HepG2 (cell line): ENCODE results near the gene VEGFB. TPM values are rescaled to one million over a fixed set of nuclear protein-coding genes. Genes with fewer than 3 reads are reported as not detected.

Experiments used
- CCAR2 ChIP-seq: fragments of 200-400 bp; formaldehyde crosslinking; optimal IDR thresholded peaks from 2 replicates; pipeline ENCODE3; 2018; ENCODE audit warnings: low read depth, mild to moderate bottlenecking, low read length, moderate library complexity
- CREBL2 ChIP-seq: sonication (generic); formaldehyde crosslinking; IDR thresholded peaks from 2 replicates; pipeline ENCODE4 v1.8.1; 2023; ENCODE audit warnings: missing genetic modification reagents, mild to moderate bottlenecking, borderline replicate concordance
- HOXA5 ChIP-seq: sonication (generic); formaldehyde crosslinking; IDR thresholded peaks from 2 replicates; pipeline ENCODE4 v1.4.0; 2020; ENCODE audit warnings: missing genetic modification reagents
- KAT7 ChIP-seq: IDR thresholded peaks from 2 replicates; pipeline ENCODE4 v1.6.1; 2018; ENCODE audit warnings: borderline replicate concordance, missing compliant biosample characterization
- KDM1A ChIP-seq: IDR thresholded peaks from 2 replicates; pipeline ENCODE4 v1.6.1; 2016; ENCODE audit warnings: missing compliant biosample characterization
- MTERF4 ChIP-seq: sonication (generic); formaldehyde crosslinking; IDR thresholded peaks from 2 replicates; pipeline ENCODE4 v1.8.0; 2023; ENCODE audit warnings: mild to moderate bottlenecking, missing genetic modification reagents
- RFX5 ChIP-seq: IDR thresholded peaks from 2 replicates; pipeline ENCODE4 v1.6.1; 2011; ENCODE audit warnings: low read depth, low read length, improper control_type of control experiment
- SALL2 ChIP-seq: sonication (generic); formaldehyde crosslinking; IDR thresholded peaks from 2 replicates; pipeline ENCODE4 v1.8.1; 2023; ENCODE audit warnings: mild to moderate bottlenecking, missing genetic modification reagents, inconsistent platforms
- TIGD3 ChIP-seq: sonication (generic); formaldehyde crosslinking; IDR thresholded peaks from 2 replicates; pipeline ENCODE4 v1.5.1; 2020; ENCODE audit warnings: mild to moderate bottlenecking, missing genetic modification reagents, borderline replicate concordance
- TRAFD1 ChIP-seq: sonication (generic); formaldehyde crosslinking; IDR thresholded peaks from 2 replicates; pipeline ENCODE4 v1.5.1; 2020; ENCODE audit warnings: missing genetic modification reagents, mild to moderate bottlenecking, borderline replicate concordance
- ZBTB25 ChIP-seq: IDR thresholded peaks from 2 replicates; pipeline ENCODE4 v1.6.1; 2018; ENCODE audit warnings: missing genetic modification reagents
- ZFY ChIP-seq: sonication (generic); formaldehyde crosslinking; IDR thresholded peaks from 2 replicates; pipeline ENCODE4 v1.4.0; 2020; ENCODE audit warnings: missing genetic modification reagents
- ZNF207 ChIP-seq: fragments of 450-650 bp; IDR thresholded peaks from 2 replicates; pipeline ENCODE4 v1.6.1; 2016; ENCODE audit warnings: antibody characterized with exemption, borderline replicate concordance
- ZNF253 ChIP-seq: sonication (generic); formaldehyde crosslinking; IDR thresholded peaks from 2 replicates; pipeline ENCODE4 v1.8.0; 2022; ENCODE audit warnings: mild to moderate bottlenecking, missing genetic modification reagents, borderline replicate concordance
- ZNF281 ChIP-seq: sonication (generic); formaldehyde crosslinking; IDR thresholded peaks from 2 replicates; pipeline ENCODE4 v1.4.0; 2020; ENCODE audit warnings: missing genetic modification reagents, borderline replicate concordance
- ZNF292 ChIP-seq: sonication (generic); formaldehyde crosslinking; IDR thresholded peaks from 2 replicates; pipeline ENCODE4 v1.8.1; 2022; ENCODE audit warnings: mild to moderate bottlenecking, low read depth, missing genetic modification reagents, borderline replicate concordance
- ZNF333 ChIP-seq: sonication (generic); formaldehyde crosslinking; IDR thresholded peaks from 2 replicates; pipeline ENCODE4 v1.4.0; 2020; ENCODE audit warnings: mild to moderate bottlenecking, missing genetic modification reagents, borderline replicate concordance
- ZNF34 ChIP-seq: sonication (generic); formaldehyde crosslinking; IDR thresholded peaks from 2 replicates; pipeline ENCODE4 v1.4.0; 2020; ENCODE audit warnings: mild to moderate bottlenecking, missing genetic modification reagents, borderline replicate concordance
- ZNF460 ChIP-seq: sonication (generic); formaldehyde crosslinking; IDR thresholded peaks from 2 replicates; pipeline ENCODE4 v1.5.1; 2020; ENCODE audit warnings: missing genetic modification reagents, mild to moderate bottlenecking, borderline replicate concordance
- ZNF563 ChIP-seq: sonication (generic); formaldehyde crosslinking; IDR thresholded peaks from 2 replicates; pipeline ENCODE4 v1.8.0; 2022; ENCODE audit warnings: mild to moderate bottlenecking, moderate library complexity, missing genetic modification reagents
- ZNF879 ChIP-seq: sonication (generic); formaldehyde crosslinking; IDR thresholded peaks from 2 replicates; pipeline ENCODE4 v1.8.1; 2023; ENCODE audit warnings: missing genetic modification reagents
- polyA plus RNA-seq, 8 experiments: library from polyadenylated mRNA; depleted of rRNA in 3 of 8; stranded (reverse) in 7 of 8; unstranded in 1 of 8; fragments of >200 nt; fragmentation: Illumina TruSeq in 4 of 8; extraction: Trizol in 4 of 8; gene quantifications; 2 replicates each; pipeline versions ENCODE4 v1.2.1 to v1.2.3, GENCODE V29; 2011 to 2016; ENCODE audit warnings: low read depth in 4 of 8, missing spikeins in 1 of 8, mixed read lengths in 1 of 8; ENCODE audit not compliant: insufficient read depth in 1 of 8
- total RNA-seq, 5 experiments: library from RNA; depleted of rRNA; stranded (reverse); fragments of >200 nt; fragmentation: Illumina TruSeq; extraction: Trizol; gene quantifications; 2 replicates each; pipeline ENCODE4 v1.2.3, GENCODE V29; 2016; ENCODE audit warnings: low read depth in 1 of 5

The VEGFB gene
- total and polyA plus RNA-seq, 2 of the 13 experiments (the other 11 are each of a cell fraction or from before 2014, with no cell fraction given) = 9.0 to 11.3 TPM

GRCh38 chr11:64186492-64187165 lies 47.8 kb upstream of the VEGFB start (continued):
- TF ChIP-seq HOXA5 (CRISPR knock-in tag) (0 out of 2 replicates have a peak, but pooled peaks have one; percentile 26), RFX5 (no peak), KAT7 (CRISPR knock-in tag) (0 out of 2 replicates have a peak, but pooled peaks have one; percentile 8), CCAR2 (no peak), ZNF34 (CRISPR knock-in tag) (no peak), ZNF281 (peak; percentile 38; the same call in 1 of the 2 replicates), ZNF879 (CRISPR knock-in tag) (0 out of 2 replicates have a peak, but pooled peaks have one; percentile 47), SALL2 (CRISPR knock-in tag) (no peak), ZNF207 (no peak), ZFY (CRISPR knock-in tag) (peak; percentile 41; the same call in 1 of the 2 replicates), MTERF4 (CRISPR knock-in tag) (0 out of 2 replicates have a peak, but pooled peaks have one; percentile 17), TRAFD1 (CRISPR knock-in tag) (no peak), ZNF460 (CRISPR knock-in tag) (no peak), CREBL2 (no peak), ZBTB25 (CRISPR knock-in tag) (no peak), ZNF292 (peak; percentile 10; the same call in 1 of the 2 replicates), KDM1A (CRISPR knock-in tag) (no peak), TIGD3 (CRISPR knock-in tag) (no peak), ZNF563 (peak; percentile 53; the same call in 1 of the 2 replicates), ZNF253 (CRISPR knock-in tag) (no peak), ZNF333 (CRISPR knock-in tag) (no peak)
